NCI-H345 treated with DMSO at 0.1 percent for 48 hours (cell line): Measurements from ENCODE around the gene CAMKK1.
A peak's percentile ranks its signal among the peaks of the same experiment; 100 is the strongest.
"Not testable (repeated sequence)": the region's sequence is repeated elsewhere in the genome, so short reads cannot be mapped to it uniquely, and the experiment has no call there.

Source experiments
- DNase-seq: peaks from one replicate; lab custom pipeline; 2025; ENCODE audit not compliant: unreplicated experiment; lab: John Stamatoyannopoulos, UW

The CAMKK1 gene

GRCh38 chr17:3847165-3847670 is 45.6 kb downstream of the CAMKK1 start:
- DNase-seq: no peak

- DNase-seq: no peak
Measured at GRCh38 chr17:3846437-3847164, 46.3 kb downstream of the CAMKK1 start.

- peak; percentile 72 for DNase-seq
Measured at GRCh38 chr17:3845621-3846436, 47.0 kb downstream of the CAMKK1 start, which contains the start of gene NCBP3. NCBP3 (minus strand) TSS chr17:3846246; CDS start chr17:3846223, 23 bp downstream.

GRCh38 chr17:3845291-3845620 is 47.6 kb downstream of the CAMKK1 start:
- no peak for DNase-seq

- DNase-seq: not testable (repeated sequence)
Measured at GRCh38 chr17:3844556-3844955, 48.3 kb downstream of the CAMKK1 start.

- no peak for DNase-seq
Measured at GRCh38 chr17:3843935-3844516, 48.8 kb downstream of the CAMKK1 start.

GRCh38 chr17:3838206-3838605 is 54.6 kb downstream of the CAMKK1 start:
- DNase-seq: no peak

- DNase-seq: no peak
Measured at GRCh38 chr17:3836551-3836950, 56.3 kb downstream of the CAMKK1 start.

- no peak for DNase-seq
Measured at GRCh38 chr17:3835410-3836229, 57.2 kb downstream of the CAMKK1 start.

- no peak for DNase-seq
Measured at GRCh38 chr17:3834811-3835210, 58.0 kb downstream of the CAMKK1 start.

GRCh38 chr17:3828852-3829232 is 64.0 kb downstream of the CAMKK1 start:
- no peak for DNase-seq

- no peak for DNase-seq
Measured at GRCh38 chr17:3828151-3828851, 64.6 kb downstream of the CAMKK1 start.

- no peak for DNase-seq
Measured at GRCh38 chr17:3827124-3827773, 65.6 kb downstream of the CAMKK1 start.

GRCh38 chr17:3826191-3826590 is 66.7 kb downstream of the CAMKK1 start:
- no peak for DNase-seq

- no peak for DNase-seq
Measured at GRCh38 chr17:3821101-3821500, 71.8 kb downstream of the CAMKK1 start.

- DNase-seq: no peak
Measured at GRCh38 chr17:3818786-3819185, 74.1 kb downstream of the CAMKK1 start.

GRCh38 chr17:3817851-3818605 is 74.8 kb downstream of the CAMKK1 start:
- DNase-seq: no peak

- no peak for DNase-seq
Measured at GRCh38 chr17:3815925-3816324, 76.9 kb downstream of the CAMKK1 start.

GRCh38 chr17:3815122-3815521 is 77.7 kb downstream of the CAMKK1 start:
- no peak for DNase-seq
